Measurements from ENCODE around the gene MRPL40. TPM values are rescaled to one million over a fixed set of nuclear protein-coding genes. Genes with fewer than 3 reads are reported as not detected.

Gene MRPL40
- total RNA-seq, 3 donors from 2014 or later, result 25.3 to 36.0 (median 31.8) TPM

DNA sequence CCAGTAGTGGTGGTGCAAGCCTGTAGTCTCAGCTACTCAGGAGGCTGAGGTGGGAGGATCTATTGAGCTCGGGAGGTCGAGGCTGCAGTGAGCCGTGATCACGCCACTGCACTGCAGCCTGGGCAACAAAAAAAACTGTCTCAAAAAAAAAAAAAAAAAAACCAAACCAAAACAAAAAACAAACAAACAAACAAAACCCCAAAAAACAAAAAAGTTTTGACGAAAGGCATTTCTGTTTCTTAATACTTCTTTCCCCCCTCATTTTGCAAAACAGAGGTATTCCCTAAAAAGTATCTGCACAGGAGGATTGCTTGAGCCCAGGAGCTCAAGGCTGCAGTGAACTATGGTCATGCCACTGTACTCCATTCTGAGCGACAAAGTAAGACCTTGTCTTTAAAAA is 12.0 kb upstream of the MRPL40 start:
- Histone ChIP-seq H3K27me3 (no peaks in the 10 kb centered on the region), H3K36me3 (no peaks in the 10 kb centered on the region), H3K4me1 (no peaks in the 10 kb centered on the region), H3K9me3 (no peaks in the 10 kb centered on the region), H3K27ac (no peak overlapping the region), H3K4me3 (no peak overlapping the region)
- TF ChIP-seq POLR2AphosphoS5 (IDR thresholded peaks at IDR 0.05) (no peak), POLR2A (IDR thresholded peaks at IDR 0.05) (no peak)
- TF ChIP-seq, protein P1, sequence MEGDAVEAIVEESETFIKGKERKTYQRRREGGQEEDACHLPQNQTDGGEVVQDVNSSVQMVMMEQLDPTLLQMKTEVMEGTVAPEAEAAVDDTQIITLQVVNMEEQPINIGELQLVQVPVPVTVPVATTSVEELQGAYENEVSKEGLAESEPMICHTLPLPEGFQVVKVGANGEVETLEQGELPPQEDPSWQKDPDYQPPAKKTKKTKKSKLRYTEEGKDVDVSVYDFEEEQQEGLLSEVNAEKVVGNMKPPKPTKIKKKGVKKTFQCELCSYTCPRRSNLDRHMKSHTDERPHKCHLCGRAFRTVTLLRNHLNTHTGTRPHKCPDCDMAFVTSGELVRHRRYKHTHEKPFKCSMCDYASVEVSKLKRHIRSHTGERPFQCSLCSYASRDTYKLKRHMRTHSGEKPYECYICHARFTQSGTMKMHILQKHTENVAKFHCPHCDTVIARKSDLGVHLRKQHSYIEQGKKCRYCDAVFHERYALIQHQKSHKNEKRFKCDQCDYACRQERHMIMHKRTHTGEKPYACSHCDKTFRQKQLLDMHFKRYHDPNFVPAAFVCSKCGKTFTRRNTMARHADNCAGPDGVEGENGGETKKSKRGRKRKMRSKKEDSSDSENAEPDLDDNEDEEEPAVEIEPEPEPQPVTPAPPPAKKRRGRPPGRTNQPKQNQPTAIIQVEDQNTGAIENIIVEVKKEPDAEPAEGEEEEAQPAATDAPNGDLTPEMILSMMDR (IDR thresholded peaks at IDR 0.05), result no peak
- intact Hi-C loops (cut with DNase I; ENCODE audit: low total_unique reads), result no loop called here
- DNase-seq (ENCODE audit: low spot score in 2 of 2), result no peak

- no peak for TF ChIP-seq POLR2A (IDR thresholded peaks at IDR 0.05)
- no peak for TF ChIP-seq POLR2AphosphoS5 (IDR thresholded peaks at IDR 0.05)
- TF ChIP-seq, protein P1 (IDR thresholded peaks at IDR 0.05), result no peak
- H3K27me3 ChIP-seq, result no peaks in the 10 kb centered on the region
- intact Hi-C loops (cut with DNase I; ENCODE audit: low total_unique reads), result no loop called here
- H3K9me3 ChIP-seq, result no peaks in the 10 kb centered on the region
- no peaks in the 10 kb centered on the region for H3K4me1 ChIP-seq
- H3K27ac ChIP-seq, result no peak overlapping the region
- no peaks in the 10 kb centered on the region for H3K36me3 ChIP-seq
- DNase-seq (ENCODE audit: low spot score in 2 of 2), result no peak
- no peak overlapping the region for H3K4me3 ChIP-seq
Observed at GRCh38 chr22:19422440-19423301, 9.7 kb upstream of the MRPL40 start.

DNA sequence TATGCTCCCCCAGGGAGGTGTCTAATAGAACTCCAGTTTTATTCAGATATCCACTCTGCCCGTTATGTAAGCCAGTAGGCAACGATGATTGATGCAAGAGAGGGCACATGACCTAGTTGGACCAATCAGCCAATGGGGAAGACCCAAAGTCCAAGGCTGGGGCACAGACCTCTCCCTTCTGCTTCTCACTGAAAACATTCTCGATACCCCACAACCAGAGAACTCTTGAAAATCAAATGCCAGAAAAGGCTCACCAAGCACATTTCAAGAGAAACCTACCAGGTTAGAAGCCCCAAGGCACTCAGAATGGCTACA is 8.2 kb upstream of the MRPL40 start:
- Histone ChIP-seq H3K27ac (no peak overlapping the region), H3K4me3 (no peak overlapping the region), H3K27me3 (no peaks in the 10 kb centered on the region), H3K9me3 (no peaks in the 10 kb centered on the region), H3K4me1 (no peaks in the 10 kb centered on the region), H3K36me3 (no peaks in the 10 kb centered on the region)
- DNase-seq (ENCODE audit: low spot score in 2 of 2), result no peak
- intact Hi-C loops (cut with DNase I; ENCODE audit: low total_unique reads), result no loop called here
- TF ChIP-seq POLR2AphosphoS5 (IDR thresholded peaks at IDR 0.05) (no peak), POLR2A (IDR thresholded peaks at IDR 0.05) (no peak)
- TF ChIP-seq, protein P1 (IDR thresholded peaks at IDR 0.05), result no peak

GRCh38 chr22:19429950-19430889 is 2.1 kb upstream of the MRPL40 start:
- Histone ChIP-seq H3K4me3 (peak overlapping the region; percentile 92 to 96 (median 93)), H3K9me3 (no peaks in the 10 kb centered on the region), H3K27ac (peak overlapping the region; percentile 6 to 38), H3K36me3 (no peaks in the 10 kb centered on the region), H3K4me1 (peaks cover 9 to 13% of the 10 kb centered on the region in 2 donors), H3K27me3 (no peaks in the 10 kb centered on the region)
- intact Hi-C loops (cut with DNase I; ENCODE audit: low total_unique reads), result no loop called here
- TF ChIP-seq POLR2AphosphoS5 (IDR thresholded peaks at IDR 0.05) (no peak), POLR2A (IDR thresholded peaks at IDR 0.05) (no peak)
- no peak for DNase-seq (ENCODE audit: low spot score in 2 of 2)

DNA sequence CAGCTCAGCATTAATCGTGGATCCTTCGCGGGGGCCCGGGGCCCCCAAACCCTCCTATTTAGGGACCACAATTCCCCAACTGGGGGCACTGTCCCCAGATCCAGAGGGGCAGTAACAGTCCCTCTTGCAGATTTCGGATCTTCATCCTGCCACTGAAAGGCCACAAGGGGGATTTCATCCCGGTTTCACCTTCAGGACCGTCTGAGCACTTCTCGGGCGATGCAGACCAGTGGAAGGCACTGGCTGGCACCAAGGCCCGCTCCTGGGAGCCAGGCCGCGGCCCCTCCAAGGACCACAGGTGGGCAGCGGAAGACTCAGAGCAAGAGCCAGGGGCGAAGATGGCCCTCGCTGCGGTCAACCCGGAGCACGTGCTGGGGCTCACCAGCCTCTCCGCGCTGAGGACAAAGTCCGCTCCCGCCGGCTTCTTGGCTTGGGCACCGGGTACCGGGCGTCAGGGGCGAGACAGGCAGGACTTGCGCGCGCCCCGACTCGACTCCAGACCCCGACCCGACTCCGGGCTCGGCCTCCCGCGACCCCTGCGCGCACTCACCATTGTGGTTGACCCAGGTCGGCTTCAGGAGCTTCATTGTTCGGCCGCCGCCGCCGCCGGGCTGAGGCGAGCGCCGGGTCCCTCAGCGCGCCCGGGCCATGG is 1.3 kb upstream of the MRPL40 start:
- H3K4me3 ChIP-seq, result peak overlapping the region; percentile 92 to 96 (median 93)
- peak overlapping the region; percentile 38 to 91 for H3K27ac ChIP-seq
- intact Hi-C loops (cut with DNase I; ENCODE audit: low total_unique reads), result no loop called here
- TF ChIP-seq POLR2A (IDR thresholded peaks at IDR 0.05) (no peak), POLR2AphosphoS5 (IDR thresholded peaks at IDR 0.05) (no peak)
- TF ChIP-seq, protein P1 (IDR thresholded peaks at IDR 0.05), result no peak
- H3K4me1 ChIP-seq, result peaks cover 9 to 13% of the 10 kb centered on the region in 2 donors
- no peaks in the 10 kb centered on the region for H3K27me3 ChIP-seq
- H3K9me3 ChIP-seq, result no peaks in the 10 kb centered on the region
- no peak for DNase-seq (ENCODE audit: low spot score in 2 of 2)
- no peaks in the 10 kb centered on the region for H3K36me3 ChIP-seq

Measured in breast epithelium (tissue), 4 donors.